T-helper 9 cell (primary cell): ENCODE results near the gene HCFC1.
A peak's percentile ranks its signal among the peaks of the same experiment; 100 is the strongest.

Experiments
- DNase-seq: peaks from one replicate; pipeline ENCODE4 v3.0.0-alpha.2; 2020
- total RNA-seq, 2 donors: gene quantifications; one replicate each; lab custom pipeline; 2026; lab: John Stamatoyannopoulos, UW

HCFC1 gene
- total RNA-seq = 117 to 165 reads per million in 2 donors

DNA sequence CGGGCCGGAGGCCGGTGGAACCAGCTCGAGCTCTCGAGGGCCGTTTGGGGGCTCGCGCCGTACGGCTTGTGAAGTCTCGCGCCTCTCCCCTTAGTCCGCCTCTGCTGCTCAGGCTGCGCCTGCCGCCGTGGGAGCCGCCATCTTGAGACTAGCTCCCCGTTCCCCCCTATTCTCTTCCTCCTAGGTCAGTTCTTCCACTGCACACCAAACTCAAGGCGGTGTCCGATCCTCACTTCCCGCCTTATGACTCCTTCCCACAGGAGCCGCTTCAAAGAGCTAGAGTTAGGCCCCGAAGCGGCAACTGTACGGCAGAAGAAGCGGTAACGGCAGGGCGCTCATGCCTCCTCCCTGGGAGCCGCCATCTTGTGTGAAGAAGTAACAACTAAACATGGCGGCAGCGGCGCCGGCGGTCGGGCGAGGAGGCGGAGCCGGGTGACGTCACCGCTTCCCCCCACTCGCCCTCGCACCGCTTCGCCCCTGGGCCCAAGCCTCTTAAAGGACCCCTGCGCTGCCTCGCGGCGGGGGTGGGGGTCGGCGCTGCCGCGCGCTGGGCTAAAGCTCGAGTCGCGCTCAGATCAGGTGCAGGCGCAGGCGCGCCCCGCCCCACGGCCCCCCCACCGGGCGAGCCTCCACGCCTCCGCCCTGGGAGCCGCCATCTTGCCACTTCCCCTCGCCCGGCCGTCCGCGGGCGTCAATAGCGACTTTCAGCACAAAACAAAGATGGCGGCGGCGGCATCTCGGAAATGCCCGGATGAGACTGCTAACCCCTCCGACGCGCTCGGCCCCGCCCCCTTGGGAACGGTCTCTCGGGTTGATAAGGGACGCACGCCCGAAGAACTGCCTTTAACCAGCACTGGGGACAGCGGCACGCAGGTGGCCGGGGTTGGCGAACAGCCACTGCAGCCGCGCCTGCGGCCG, at the start of gene HCFC1:
TSS of gene HCFC1 (minus strand) at position 369 of the 918 bp plus-strand sequence. CDS start 978 bp downstream, outside the sequence.
- DNase-seq = peak; percentile 88

DNA sequence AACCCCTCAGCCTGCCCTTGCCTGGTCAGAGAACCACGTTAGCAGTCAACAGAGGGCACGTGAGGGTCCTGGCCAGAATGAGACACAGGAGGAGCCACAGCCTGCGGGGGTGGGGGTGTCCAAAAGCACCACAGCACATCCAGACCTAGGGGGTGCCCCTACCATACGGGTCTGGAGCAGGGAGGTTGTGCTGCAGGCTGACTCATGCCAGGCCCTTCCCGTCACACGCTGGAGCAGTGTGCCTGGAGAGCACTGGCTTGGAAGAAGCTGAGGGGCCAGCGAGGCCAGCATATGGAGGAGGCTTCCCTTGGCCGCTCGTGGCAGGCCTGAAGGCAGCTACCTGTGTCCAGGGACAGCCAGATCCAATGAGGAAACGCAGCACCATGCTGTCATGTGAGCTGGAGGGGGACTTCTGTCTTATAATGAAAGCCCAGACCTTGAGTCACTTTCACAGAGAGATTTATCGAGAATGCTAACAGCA, 49.6 kb upstream of the HCFC1 start:
- DNase-seq = no peak

DNA sequence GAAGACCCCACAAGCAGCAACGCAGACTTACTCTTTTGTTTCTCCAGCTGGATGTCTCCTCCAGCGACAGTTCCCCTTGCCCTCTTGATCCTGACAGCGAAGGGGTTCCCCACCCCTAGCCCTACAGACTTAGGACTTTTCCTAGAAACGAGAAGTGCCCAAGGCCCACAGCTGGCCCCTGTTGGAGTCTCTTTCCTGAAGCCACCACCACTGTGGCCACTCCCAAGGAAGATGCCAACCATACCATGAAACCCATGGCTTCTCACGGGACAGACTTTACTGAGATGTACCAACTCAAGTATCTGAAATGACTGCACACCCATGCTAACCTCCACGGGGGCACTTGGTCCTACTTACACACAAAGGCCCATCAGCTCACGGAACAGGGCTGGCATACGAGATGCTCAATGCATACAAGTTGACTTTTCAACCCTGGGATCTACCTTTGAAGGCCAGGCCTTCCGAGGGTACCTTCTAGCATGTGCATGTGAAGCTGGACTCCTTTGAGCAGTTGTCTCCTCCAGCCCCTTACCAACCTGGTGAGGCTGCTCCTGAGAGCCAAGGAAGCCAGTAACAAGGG, 49.0 kb upstream of the HCFC1 start:
- no peak for DNase-seq

DNA sequence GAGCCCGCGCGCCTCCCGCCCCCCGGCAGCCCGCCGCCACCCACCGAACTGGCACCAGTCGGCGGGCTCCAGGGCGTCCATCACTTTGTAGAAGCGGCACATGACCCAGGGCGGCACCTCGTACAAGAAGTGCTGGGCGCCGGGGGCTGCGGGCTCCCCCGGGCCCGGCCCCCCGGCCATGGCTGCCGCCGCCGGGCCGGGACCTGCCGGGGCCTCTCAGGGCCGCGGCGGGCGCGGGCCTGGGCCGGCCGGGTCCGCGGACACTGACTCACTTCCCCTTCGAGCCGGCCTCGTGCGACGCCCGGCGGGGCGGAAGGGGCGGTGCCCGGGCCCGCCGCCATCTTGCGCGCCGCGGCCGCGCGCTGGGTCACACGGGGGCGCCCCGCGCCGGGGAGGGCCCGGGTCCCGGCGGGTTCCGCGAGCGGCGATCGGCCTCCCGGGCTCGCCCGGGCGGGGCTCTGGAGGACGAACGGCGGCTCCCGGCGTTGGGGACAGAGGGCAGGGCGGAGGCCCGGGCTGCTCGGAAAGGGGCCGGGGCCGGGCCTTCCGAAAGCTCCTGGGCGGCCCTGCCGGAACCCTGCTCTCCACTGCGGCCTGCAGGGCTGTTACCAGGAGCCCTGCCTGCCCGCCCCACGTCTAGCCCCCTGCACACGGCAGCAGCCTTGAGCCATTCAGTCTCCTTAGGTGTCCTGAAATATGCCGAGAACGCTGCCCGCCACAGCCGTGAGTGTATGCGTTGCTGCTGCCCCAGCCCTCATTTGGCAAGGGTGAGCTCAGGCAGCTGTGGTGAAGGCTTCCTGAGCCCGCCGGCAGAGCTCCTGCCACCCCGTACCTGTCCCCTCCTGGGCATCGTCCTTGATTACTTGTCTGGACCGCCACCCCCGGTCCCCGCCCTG, 48.3 kb upstream of the HCFC1 start, which contains the start of gene IRAK1:
TSS of gene IRAK1 (minus strand) at position 270 of the 896 bp plus-strand sequence. CDS start at position 180, 90 bp downstream.
- peak; percentile 47 for DNase-seq

DNA sequence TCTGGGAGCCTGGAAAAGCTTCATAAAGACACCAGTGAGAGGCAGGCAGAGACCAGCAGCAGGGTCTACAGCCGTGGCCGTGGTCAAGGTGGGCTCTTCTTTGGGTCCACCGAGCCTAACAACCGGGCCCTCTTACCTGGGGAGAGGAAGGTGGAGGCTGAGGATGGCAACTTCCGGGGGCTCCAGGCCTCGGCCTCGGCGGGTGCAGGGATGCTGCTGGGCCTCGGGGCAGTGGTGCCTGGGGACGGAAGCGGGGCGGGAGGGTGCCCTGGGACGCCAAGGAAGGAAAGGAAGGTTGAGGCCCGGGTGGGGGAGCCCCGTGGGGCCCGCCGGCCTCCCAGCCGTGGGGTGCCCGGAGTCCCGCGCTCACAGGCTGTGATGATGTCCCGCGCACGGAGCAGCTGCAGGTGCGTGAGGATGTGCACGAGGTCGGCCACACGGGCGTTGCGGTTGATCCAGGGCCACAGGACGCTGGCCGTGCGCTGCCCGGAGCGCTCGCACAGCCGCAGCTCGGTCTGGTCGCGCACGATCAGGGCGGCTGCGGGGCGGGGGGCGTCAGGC, 47.5 kb upstream of the HCFC1 start:
- DNase-seq = peak; percentile 12

DNA sequence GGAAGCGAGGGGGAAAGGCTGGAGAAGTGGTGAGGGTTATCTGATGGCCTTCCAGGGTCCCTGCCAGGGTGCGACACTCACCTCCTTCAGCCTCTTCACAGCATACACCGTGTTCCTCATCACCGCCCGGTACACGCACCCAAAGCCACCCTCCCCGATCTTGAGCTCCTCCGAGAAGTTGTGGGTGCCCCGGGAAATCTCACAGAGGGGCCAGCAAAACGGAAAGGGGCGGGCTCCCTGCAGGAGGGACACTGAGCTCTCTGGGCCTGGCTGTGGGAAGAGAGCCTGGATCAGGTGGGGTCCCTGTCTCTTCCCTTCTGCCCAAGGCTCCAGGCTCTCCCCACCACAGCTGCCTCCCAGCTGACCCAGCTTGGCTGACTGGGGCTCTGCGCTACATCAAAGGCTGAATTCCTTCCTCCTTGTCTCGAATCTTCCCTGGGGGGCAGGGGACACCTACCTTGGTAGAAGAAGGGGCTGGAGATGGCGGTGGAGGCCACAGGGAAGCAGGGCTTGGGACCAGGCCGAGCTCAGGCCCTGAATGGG, 47.0 kb upstream of the HCFC1 start:
- DNase-seq = no peak

DNA sequence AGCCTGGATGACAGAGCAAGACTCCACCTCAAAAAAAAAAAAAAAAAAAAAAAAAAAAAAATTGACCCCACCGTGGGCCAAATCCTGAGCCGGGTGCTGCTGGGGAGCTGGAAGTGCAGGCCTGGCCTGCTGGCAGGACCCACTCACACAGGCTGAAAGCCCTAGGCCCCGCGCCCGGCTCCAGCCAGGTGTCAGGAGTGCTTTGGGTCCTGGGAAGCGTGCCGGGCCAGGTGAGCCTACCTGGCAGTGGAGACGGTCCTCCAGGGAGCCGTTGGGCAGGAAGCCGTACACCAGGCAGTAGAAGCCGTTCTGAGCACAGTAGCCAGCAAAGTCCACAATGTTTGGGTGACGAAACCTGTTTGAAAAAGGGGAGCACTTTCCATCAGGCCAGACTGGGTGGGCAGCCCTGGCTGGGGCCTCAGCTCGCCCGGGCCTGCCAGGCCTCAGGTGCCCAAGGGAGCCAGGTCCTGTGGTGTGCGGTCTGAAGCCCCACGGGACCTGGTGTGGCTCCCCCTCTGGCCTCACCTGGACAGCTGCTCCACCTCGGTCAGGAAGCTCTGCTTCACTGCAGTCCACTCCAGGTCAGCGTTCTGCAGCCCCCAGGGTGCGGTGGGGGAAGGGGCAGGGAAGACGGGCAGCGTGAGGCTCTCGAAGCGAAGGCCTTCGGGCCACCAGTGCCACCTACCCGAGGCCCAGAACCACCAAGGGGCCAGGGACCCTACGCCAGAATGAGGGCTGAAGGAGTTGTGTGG, 46.3 kb upstream of the HCFC1 start:
- no peak for DNase-seq

DNA sequence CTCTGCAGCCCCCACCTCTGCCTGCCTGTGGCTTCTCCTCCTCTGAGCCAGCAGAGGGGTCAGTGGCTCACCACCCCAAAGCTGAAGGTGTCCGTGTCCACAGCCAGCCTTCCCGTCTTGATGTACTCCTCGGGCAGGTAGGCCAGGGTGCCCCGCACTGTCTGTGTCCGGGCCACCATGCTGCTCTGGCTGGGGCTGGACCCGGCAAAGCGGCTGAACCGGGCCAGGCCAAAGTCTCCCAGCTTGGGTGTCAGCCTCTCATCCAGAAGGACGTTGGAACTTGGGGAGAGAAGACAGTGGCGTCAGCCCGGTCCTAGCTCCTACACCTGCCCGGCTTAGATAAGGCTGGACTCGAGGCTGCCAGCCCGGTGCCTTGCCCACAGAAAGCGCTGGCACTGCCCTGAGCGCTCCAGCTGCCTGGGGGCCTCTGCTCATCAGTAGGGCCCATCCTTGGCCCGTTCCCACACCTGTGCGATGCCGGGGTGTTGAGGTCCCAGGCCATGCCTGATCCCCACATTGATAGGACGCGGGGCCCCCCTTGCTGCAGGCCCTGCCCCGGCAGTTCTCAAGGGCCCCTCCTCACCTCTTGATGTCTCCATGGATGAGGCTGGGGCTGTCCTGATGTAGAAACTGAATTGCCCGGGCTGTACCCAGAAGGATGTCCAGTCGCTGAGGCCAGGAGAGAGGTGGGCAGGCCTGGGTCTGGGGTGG, 44.9 kb upstream of the HCFC1 start:
- no peak for DNase-seq

DNA sequence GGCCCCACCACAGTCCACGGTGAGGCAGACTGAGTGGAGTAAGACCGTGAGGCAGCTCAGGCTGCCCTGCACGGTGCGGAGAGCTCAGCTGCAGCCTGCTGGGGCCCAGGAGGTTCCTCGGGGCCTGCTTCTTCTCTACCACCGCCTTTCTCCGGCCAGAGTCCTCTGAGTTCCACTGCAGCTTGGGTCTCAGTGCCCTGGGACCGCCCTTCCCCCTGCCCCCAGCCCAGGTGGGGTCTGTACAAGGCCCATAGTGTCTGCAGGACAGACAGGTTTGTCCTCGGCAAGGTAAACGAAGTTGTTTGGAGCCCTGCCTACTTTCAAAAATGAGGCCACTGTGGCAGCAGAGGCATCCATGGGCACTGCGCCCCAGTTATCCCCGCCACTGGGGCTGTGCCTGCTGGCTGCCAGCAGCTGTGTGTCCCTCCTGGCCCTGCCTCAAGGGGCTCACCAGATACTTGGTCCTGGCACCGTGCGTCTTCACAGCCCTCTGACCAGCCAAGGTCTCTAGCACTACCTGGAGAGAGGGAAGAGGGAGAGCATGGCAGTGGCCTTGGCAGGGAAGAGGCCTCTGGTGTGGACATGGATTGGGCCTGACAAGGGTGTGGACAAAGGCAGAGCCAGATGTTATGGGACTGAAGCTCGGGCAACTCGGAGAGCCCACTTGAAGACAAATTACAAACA, 44.1 kb upstream of the HCFC1 start:
- DNase-seq = no peak

DNA sequence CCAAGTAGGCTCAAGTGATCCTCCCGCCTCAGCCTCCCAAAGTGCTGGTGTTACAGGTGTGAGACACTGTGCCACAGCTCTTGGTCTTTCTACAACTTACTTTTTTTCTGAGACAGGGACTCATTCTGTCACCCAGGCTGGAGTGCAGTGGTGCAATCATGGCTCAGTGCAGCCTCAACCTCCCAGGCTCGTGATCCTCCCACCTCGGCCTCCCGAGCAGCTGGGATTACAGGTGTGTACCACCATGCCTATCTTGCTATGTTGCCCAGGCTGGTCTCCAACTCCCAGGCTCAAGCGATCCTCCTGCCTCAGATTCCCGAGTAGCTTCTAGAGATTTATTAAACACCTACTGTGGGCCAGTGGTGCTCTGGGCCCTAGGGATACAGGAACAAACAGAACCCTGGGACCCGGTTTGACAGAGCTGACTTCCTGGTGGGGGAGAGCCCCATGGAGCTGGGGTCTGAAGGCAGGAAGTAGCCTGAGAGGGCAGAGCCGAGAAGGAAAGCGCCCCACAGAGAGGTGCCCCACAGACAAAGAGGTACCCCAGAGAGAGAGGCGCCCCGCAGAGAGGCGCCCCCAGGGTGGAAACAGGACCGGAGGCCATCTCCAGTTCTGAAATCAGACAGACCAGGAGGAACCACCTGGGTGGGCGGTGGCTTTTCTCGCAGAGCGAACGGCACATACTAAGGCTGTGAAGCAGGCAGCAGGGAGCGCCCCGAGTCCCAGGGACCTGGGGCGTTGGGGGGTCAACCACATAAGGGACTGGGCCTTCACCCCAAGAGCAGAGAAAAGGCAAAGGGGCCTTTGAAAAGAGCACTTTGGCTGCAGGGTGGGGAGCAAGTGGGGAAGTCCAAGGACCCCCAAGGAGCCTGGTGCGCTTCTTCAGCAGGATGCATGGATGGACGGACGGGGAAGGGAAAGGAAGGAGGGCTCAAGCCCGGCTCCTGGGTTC, 43.1 kb upstream of the HCFC1 start:
- no peak for DNase-seq

DNA sequence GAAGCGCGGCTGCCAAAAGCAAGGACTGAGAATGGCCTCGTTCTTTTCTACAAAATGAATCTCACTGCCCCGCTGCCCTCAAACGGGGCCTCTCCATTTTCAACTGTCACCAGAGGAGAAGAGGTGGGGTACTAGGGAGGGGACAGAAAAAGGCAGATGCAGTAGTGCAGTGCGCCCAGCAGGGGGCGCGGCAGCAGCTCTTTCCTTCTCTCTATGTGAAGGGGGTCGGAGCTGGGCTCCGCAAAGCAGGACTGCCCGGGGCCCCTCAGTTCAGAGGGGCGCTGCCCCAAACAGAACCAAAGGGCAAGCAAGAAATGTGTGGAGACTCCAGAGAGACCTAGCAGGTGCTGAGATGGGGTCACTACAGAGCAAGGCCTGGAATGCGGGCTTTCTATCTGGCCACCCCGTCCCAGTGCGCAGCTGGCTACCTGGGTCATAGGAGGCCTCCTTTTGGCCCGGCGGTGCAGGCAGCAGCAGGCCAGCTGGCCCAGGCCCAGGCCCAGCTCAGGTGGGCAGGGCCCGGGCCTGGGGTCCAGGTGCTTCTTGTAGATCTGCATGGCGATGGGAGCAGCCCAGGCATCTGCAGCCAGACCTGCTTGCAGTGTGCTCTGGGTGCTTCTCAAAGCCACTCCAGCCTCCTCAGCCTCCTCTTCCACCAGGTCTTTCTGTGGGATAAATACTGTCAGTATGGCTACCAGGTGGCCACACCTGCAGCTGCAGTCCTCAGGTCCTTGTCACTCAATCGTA, 42.2 kb upstream of the HCFC1 start:
- peak; percentile 37 for DNase-seq

DNA sequence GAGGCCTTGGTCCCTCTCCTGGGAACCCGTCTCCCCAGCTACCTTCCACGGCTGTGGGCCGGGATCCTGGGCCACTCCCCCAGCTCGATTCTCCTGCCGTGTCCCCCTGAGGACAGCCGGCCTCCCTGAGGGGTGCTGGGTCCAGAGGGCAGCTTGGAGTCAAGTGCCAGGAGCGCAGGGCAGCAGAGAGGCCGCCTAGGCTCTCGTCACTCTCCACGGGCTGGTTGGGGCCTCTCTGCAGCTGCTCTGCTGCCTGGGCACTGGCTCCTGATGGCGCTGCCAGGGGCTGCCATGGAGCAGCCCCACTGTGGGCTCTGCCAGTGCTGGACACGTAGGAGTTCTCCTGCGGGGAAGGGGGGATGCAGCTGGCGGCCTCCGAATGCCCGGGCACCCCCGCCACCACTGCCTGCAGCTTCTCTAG, 41.4 kb upstream of the HCFC1 start:
- no peak for DNase-seq

DNA sequence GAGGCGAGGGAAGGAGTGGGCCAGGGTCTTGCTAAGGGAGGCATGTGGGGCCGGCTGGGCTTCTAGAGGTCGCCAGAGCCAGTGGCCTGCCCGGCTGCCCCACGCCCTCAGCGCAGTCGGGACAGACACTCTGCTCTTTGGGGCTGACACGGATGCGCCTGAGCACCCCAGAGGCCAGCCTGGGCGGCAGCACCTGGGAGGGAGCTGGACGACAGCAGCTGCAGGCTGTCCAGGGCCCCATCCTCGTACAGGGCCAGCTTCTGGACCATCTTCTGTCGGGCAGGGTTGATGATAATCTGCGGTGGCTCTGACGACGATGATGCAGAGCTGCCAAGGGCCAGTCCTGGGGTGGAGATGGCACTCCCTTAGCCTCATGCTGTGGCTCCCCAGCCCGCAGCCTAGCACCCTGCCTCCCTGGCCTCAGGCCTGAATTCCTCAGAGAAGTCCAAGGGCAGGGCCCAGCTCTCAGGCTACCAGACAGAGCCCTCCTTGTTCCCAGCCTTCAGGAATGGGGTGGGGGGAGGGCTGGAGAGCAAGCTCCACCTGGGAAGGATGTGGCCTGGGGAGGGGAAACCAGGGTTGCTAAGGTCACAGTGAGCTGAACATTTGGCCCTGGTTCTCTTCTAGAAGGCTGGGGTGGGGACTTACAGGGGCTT, 40.8 kb upstream of the HCFC1 start:
- DNase-seq = no peak

DNA sequence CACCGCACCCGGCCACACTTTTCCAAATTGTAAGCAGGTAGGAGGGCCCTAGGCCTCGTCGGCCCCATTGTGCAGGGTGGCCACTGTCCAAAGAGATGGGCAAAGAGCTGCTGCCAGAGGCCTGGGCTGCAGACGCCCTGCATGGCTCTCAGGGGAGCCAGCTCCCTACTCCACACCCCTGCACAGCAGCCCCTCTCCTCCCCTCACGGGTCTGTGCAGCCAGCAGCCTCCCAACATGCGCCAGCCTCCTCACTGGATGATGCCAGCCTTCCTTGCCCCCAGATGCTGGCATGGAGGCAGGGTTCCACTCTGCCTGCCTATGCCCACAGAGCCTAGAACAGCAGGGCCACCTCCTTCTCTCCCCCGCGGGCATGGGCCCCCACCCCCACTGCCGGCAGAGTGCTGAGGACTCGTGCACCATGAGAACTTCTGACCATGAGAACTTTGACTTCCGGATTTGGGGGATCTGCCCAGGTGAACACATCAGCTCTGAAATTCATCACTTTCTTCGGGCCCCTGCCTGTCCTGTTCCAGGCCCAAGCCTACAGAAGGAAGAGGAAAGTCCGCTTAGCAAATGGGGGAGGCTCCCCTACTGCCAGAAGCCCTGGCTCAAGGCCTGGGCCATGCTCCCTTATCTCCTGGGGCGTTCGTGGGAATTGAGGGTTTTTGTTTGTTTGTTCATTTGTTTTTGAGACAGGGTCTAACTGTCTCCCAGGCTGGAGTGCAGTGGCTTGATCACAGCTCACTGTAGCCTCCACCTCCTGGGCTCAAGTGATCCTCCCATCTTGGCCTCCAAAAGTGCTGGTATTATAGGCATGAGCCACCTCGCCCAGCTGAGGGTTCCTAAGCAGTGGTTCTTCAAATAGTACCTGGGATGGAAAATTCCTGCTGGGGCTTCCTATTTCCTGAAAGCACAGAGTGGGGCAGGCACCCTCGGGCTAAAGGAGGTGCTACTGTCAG, 40.0 kb upstream of the HCFC1 start:
- DNase-seq = no peak

DNA sequence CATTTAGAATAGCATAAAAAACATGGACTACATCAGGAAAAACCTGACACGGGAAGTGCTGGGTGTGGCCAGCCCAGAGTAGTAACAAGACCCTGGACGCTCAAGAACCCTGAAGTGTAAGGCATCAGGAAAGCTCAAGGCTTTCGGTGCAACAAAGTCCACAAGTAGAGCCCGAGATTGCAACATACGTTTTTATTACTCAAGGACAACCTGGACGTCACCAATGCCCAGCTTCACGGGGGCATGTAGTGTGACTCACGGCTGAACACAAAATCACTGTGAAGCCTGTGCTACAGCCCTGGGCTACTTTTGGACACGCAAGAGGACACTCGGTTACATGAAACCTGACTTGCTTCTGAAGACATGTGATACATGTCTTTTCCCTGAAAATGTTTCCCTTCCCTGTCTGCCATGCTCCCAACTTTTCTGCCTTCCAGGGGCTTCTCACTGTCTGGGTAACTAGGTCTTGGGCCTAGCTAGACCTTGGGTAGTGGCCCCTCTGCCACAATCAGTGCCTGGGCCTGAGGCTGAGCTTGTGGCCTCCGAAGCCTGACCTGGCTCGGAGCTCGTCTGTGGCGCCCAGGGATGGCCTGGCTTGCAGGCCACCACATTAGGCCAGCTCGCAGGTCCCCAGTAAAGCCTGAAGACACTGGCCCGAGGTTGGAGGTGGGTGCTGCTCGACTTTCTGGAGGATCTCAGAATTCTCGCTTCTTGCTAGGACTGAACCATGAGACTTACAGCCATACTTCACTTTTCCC, 38.9 kb upstream of the HCFC1 start:
- no peak for DNase-seq

DNA sequence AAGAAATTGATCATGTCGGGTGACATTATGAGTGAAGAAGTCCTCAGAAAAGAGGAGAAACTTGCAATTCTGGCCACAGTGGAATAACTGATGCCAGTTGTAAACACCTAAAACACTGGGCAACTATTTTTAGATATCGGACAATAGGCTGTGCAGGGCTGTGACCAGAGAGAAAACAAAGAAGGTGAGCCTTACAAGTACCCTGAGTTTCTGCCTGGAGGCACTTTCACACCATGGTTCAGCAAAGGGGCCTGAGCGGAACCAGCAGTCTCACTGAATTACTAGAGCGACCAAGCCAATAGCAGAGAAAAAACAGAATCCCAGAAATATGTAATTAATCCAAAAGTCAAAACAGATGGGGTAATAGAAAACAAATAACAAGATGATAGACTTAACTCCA, 36.9 kb upstream of the HCFC1 start:
- DNase-seq = no peak
